H9 (cell line): ENCODE data around the gene KLLN. TPM values are rescaled to one million over a fixed set of nuclear protein-coding genes. Genes with fewer than 3 reads are reported as not detected.

Experiments used
- DNase-seq: peaks from one replicate; pipeline ENCODE4 v3.0.0-alpha.2; 2017
- H2AFZ ChIP-seq: one replicate; pipeline ENCODE4 v1.6.1; 2013; ENCODE audit warnings: mild to moderate bottlenecking, low read length, control low read depth, moderate library complexity
- H2AK5ac ChIP-seq: 2 replicates; pipeline ENCODE4 v1.6.1; 2013; ENCODE audit warnings: low read length, control low read depth, mixed read lengths; ENCODE audit not compliant: insufficient read length
- H2BK120ac ChIP-seq: one replicate; pipeline ENCODE4 v1.6.1; 2013; ENCODE audit warnings: low read depth, mild to moderate bottlenecking, low read length, control low read depth, inconsistent platforms; ENCODE audit not compliant: poor library complexity, severe bottlenecking
- H2BK12ac ChIP-seq: 2 replicates; pipeline ENCODE4 v1.6.1; 2013; ENCODE audit warnings: low read length, control low read depth, mixed read lengths, low read depth; ENCODE audit not compliant: insufficient read length
- H2BK15ac ChIP-seq: 2 replicates; pipeline ENCODE4 v1.6.1; 2013; ENCODE audit warnings: low read depth, low read length, control low read depth
- H2BK20ac ChIP-seq: one replicate; pipeline ENCODE4 v1.6.1; 2013; ENCODE audit warnings: low read depth, mild to moderate bottlenecking, low read length, control low read depth, inconsistent platforms; ENCODE audit not compliant: poor library complexity, severe bottlenecking
- H2BK5ac ChIP-seq: 2 replicates; pipeline ENCODE4 v1.6.1; 2013; ENCODE audit warnings: low read length, control low read depth, mixed read lengths; ENCODE audit not compliant: insufficient read length
- H3K14ac ChIP-seq: 2 replicates; pipeline ENCODE4 v1.6.1; 2013; ENCODE audit warnings: low read length, control low read depth; ENCODE audit not compliant: insufficient read depth
- H3K18ac ChIP-seq: 2 replicates; pipeline ENCODE4 v1.6.1; 2013; ENCODE audit warnings: low read depth, mild to moderate bottlenecking, mixed read lengths, low read length, control low read depth; ENCODE audit not compliant: insufficient read length
- H3K23ac ChIP-seq: 2 replicates; pipeline ENCODE4 v1.6.1; 2013; ENCODE audit warnings: low read length, control low read depth, mixed read lengths, low read depth; ENCODE audit not compliant: insufficient read length
- H3K23me2 ChIP-seq: 2 replicates; pipeline ENCODE4 v1.6.1; 2013; ENCODE audit warnings: low read depth, mild to moderate bottlenecking, mixed read lengths, low read length, control low read depth; ENCODE audit not compliant: insufficient read length, poor library complexity, severe bottlenecking
- H3K27ac ChIP-seq: 2 replicates; pipeline ENCODE4 v1.5.1; 2013; ENCODE audit warnings: low read length, control low read depth, mixed read lengths, low read depth; ENCODE audit not compliant: insufficient read length
- H3K27me3 ChIP-seq: 2 replicates; pipeline ENCODE4 v1.6.1; 2013; ENCODE audit warnings: low read length, control low read depth, inconsistent platforms; ENCODE audit not compliant: insufficient read depth
- H3K4ac ChIP-seq: 2 replicates; pipeline ENCODE4 v1.6.1; 2013; ENCODE audit warnings: low read depth, mild to moderate bottlenecking, control low read depth, inconsistent platforms, low read length, moderate library complexity
- H3K4me1 ChIP-seq: 2 replicates; pipeline ENCODE4 v1.6.1; 2013; ENCODE audit warnings: low read length, control low read depth, inconsistent platforms; ENCODE audit not compliant: insufficient read depth
- H3K4me2 ChIP-seq: 2 replicates; pipeline ENCODE4 v1.6.1; 2013; ENCODE audit warnings: low read length, control low read depth, mixed read lengths; ENCODE audit not compliant: insufficient read length, insufficient read depth
- H3K56ac ChIP-seq: 2 replicates; pipeline ENCODE4 v1.6.1; 2013; ENCODE audit warnings: low read depth, mild to moderate bottlenecking, mixed read lengths, low read length, control low read depth; ENCODE audit not compliant: insufficient read length
- H3K79me1 ChIP-seq: 2 replicates; pipeline ENCODE4 v1.6.1; 2013; ENCODE audit warnings: low read depth, mild to moderate bottlenecking, moderate library complexity, low read length, control low read depth, inconsistent platforms; ENCODE audit not compliant: insufficient read depth, poor library complexity, severe bottlenecking
- H3K79me2 ChIP-seq: 2 replicates; pipeline ENCODE4 v1.6.1; 2013; ENCODE audit warnings: low read length, control low read depth, inconsistent platforms; ENCODE audit not compliant: insufficient read depth
- H3K9ac ChIP-seq: 2 replicates; pipeline ENCODE4 v1.6.1; 2013; ENCODE audit warnings: low read length, control low read depth, mixed read lengths; ENCODE audit not compliant: insufficient read length; ENCODE audit errors: extremely low read depth
- H3K9me3 ChIP-seq: one replicate; pipeline ENCODE4 v1.6.1; 2013; ENCODE audit warnings: low read depth, low read length, inconsistent platforms; ENCODE audit not compliant: control insufficient read depth
- H3T11ph ChIP-seq: one replicate; pipeline ENCODE4 v1.6.1; 2013; ENCODE audit warnings: mild to moderate bottlenecking, low read length, control low read depth, inconsistent platforms
- H4K20me1 ChIP-seq: one replicate; pipeline ENCODE4 v1.6.1; 2013; ENCODE audit not compliant: control insufficient read depth, insufficient read length, insufficient read depth
- H4K5ac ChIP-seq: 2 replicates; pipeline ENCODE4 v1.6.1; 2013; ENCODE audit warnings: low read depth, mild to moderate bottlenecking, mixed read lengths, low read length, control low read depth; ENCODE audit not compliant: insufficient read length
- H4K8ac ChIP-seq: replicated peaks from 2 replicates; pipeline ENCODE4 v1.6.1; 2013; ENCODE audit warnings: low read length, control low read depth, mixed read lengths, low read depth; ENCODE audit not compliant: insufficient read length
- H4K91ac ChIP-seq: 2 replicates; pipeline ENCODE4 v1.6.1; 2013; ENCODE audit warnings: low read depth, mild to moderate bottlenecking, moderate library complexity, mixed read lengths, low read length, control low read depth; ENCODE audit not compliant: insufficient read length
- H3K27ac Mint-ChIP-seq, 3 experiments: 2 replicates in 2 of 3; 3 replicates in 1 of 3; pipeline ENCODE4 v1.8.0; 2020 to 2021; ENCODE audit warnings: mixed read lengths in 3 of 3, mild to moderate bottlenecking in 1 of 3, moderate library complexity in 1 of 3
- H3K27me3 Mint-ChIP-seq: 2 replicates; pipeline ENCODE4 v1.8.0; 2021; ENCODE audit warnings: low read depth, mild to moderate bottlenecking, moderate library complexity, mixed read lengths
- H3K36me3 Mint-ChIP-seq, 3 experiments: 2 replicates in 2 of 3; 3 replicates in 1 of 3; pipeline ENCODE4 v1.8.0; 2020 to 2021; ENCODE audit warnings: low read depth in 3 of 3, mixed read lengths in 3 of 3; ENCODE audit not compliant: insufficient read depth in 1 of 3
- H3K4me1 Mint-ChIP-seq, 2 experiments: 2 replicates each; pipeline ENCODE4 v1.8.0; 2020; ENCODE audit warnings: mixed read lengths in 2 of 2
- H3K4me3 Mint-ChIP-seq, 2 experiments: 2 replicates in 1 of 2; 3 replicates in 1 of 2; pipeline ENCODE4 v1.8.0; 2020 to 2021; ENCODE audit warnings: mild to moderate bottlenecking in 2 of 2, mixed read lengths in 2 of 2, moderate library complexity in 1 of 2
- H3K9me3 Mint-ChIP-seq, 2 experiments: 2 replicates in 1 of 2; 3 replicates in 1 of 2; pipeline ENCODE4 v1.8.0; 2020; ENCODE audit warnings: mild to moderate bottlenecking in 2 of 2, mixed read lengths in 2 of 2, moderate library complexity in 1 of 2
- total RNA-seq: library from RNA; stranded (reverse); gene quantifications from 2 replicates; pipeline ENCODE4 v1.2.1, GENCODE V29; 2021
- TF ChIP-seq, protein P1 (sequence below): fragments of 200-600 bp; sonication (generic); conservative IDR thresholded peaks from 3 replicates; pipeline ENCODE4 v1.8.0; 2021; ENCODE audit warnings: antibody characterized with exemption, mild to moderate bottlenecking

Gene KLLN
- total RNA-seq, 1 experiment from 2014 or later, result 0.79 TPM

DNA sequence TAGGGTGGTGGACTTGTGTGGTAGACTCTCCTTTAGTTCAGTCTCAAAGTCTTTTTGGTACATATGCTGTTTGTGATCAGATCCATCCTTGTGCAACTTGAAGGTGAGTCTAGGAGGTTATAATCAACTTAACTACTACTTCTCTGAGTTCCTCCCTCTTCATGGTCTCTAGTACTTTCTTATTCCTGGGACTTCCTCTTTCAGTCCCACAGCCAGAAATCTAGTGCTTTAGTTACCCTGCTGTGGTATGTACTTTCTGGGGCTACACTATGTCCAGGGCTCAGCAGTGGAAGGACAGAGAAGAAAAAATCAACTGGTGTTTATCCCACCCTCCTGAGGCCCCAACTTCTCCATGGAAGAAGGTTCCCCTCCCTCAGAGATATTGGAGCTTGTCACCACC lies 25.9 kb downstream of the KLLN start:
- no peak overlapping the region for H2BK12ac ChIP-seq
- no peaks in the 10 kb centered on the region for H3K27me3 ChIP-seq
- H3K56ac ChIP-seq, result no peak overlapping the region
- no peak for DNase-seq
- no peak overlapping the region for H3K27ac ChIP-seq
- H3T11ph ChIP-seq, result no peak overlapping the region
- no peak overlapping the region for H2AFZ ChIP-seq
- no peak overlapping the region for H2AK5ac ChIP-seq
- H2BK120ac ChIP-seq, result no peak overlapping the region
- H3K4me3 Mint-ChIP-seq, result no peak overlapping the region
- H3K4me1 Mint-ChIP-seq, result peaks cover 0 to 6% of the 10 kb centered on the region in 2 experiments; a peak in 2 of 4 replicates
- no peak overlapping the region for H4K91ac ChIP-seq
- no peak overlapping the region for H2BK5ac ChIP-seq
- no peak overlapping the region for H2BK15ac ChIP-seq
- no peaks in the 10 kb centered on the region for H3K9me3 ChIP-seq
- no peak overlapping the region for H3K9ac ChIP-seq
- H3K79me2 ChIP-seq, result no peaks in the 10 kb centered on the region
- no peak overlapping the region for H3K14ac ChIP-seq
- H4K20me1 ChIP-seq, result no peaks in the 10 kb centered on the region
- no peaks in the 10 kb centered on the region for H3K79me1 ChIP-seq
- no peaks in the 10 kb centered on the region; a peak in 1 of 7 replicates for H3K36me3 Mint-ChIP-seq
- H3K27ac Mint-ChIP-seq, result no peak overlapping the region
- no peak overlapping the region for H3K23ac ChIP-seq
- no peaks in the 10 kb centered on the region for H3K9me3 Mint-ChIP-seq
- H3K18ac ChIP-seq, result no peak overlapping the region
- TF ChIP-seq, protein P1, sequence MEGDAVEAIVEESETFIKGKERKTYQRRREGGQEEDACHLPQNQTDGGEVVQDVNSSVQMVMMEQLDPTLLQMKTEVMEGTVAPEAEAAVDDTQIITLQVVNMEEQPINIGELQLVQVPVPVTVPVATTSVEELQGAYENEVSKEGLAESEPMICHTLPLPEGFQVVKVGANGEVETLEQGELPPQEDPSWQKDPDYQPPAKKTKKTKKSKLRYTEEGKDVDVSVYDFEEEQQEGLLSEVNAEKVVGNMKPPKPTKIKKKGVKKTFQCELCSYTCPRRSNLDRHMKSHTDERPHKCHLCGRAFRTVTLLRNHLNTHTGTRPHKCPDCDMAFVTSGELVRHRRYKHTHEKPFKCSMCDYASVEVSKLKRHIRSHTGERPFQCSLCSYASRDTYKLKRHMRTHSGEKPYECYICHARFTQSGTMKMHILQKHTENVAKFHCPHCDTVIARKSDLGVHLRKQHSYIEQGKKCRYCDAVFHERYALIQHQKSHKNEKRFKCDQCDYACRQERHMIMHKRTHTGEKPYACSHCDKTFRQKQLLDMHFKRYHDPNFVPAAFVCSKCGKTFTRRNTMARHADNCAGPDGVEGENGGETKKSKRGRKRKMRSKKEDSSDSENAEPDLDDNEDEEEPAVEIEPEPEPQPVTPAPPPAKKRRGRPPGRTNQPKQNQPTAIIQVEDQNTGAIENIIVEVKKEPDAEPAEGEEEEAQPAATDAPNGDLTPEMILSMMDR, result no peak
- no peaks in the 10 kb centered on the region for H3K4me1 ChIP-seq
- no peaks in the 10 kb centered on the region; the same call in 1 of the 2 replicates for H3K27me3 Mint-ChIP-seq
- H3K4me2 ChIP-seq, result no peak overlapping the region
- no peak overlapping the region for H2BK20ac ChIP-seq
- H3K23me2 ChIP-seq, result no peaks in the 10 kb centered on the region
- H3K4ac ChIP-seq, result no peak overlapping the region
- H4K8ac ChIP-seq, result no peak overlapping the region
- H4K5ac ChIP-seq, result no peak overlapping the region
